Epithelial cell of proximal tubule (primary cell): ENCODE measurements around the gene OGG1. TPM values are rescaled to one million over a fixed set of nuclear protein-coding genes. Genes with fewer than 3 reads are reported as not detected.
A peak's percentile ranks its signal among the peaks of the same experiment; 100 is the strongest.

Experiments used
- DNase-seq: peaks from one replicate; pipeline ENCODE4 v3.0.0-alpha.2; 2011; ENCODE audit warnings: low read depth
- H3K4me3 ChIP-seq: 2 replicates; pipeline ENCODE4 v1.5.1; 2011; ENCODE audit warnings: low read depth, mild to moderate bottlenecking, low read length
- total RNA-seq: library from RNA; depleted of rRNA; stranded (reverse); fragments of >200 nt; gene quantifications from 2 replicates; pipeline ENCODE4 v1.2.3, GENCODE V29; 2015
- TF ChIP-seq, protein P1 (sequence below): conservative IDR thresholded peaks from 2 replicates; pipeline ENCODE4 v1.5.1; 2012; ENCODE audit warnings: low read depth, mild to moderate bottlenecking, low read length

OGG1 gene
- total RNA-seq, 1 donor from 2014 or later = 22.0 TPM

DNA sequence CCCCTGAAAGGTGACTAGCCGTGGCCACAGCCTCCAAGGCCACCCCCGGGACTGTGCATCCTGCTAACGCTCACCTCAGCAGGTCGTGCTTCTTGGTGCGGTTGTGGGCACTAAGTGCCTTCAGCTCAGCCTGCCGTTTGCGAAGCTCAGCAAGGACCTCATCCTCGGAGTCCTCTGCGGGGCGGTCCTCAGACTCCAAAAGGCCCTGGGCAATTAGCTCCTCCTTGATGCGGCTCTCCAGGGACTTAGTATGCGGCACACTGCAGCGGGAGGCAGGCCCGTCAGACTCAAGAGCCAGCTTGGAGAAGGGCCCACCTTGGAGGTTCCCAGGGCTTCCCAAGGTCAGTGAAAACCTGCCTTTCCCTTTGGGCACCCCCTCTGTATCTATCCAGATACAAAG lies 34.2 kb downstream of the OGG1 start:
- no peak overlapping the region for H3K4me3 ChIP-seq
- TF ChIP-seq, protein P1, sequence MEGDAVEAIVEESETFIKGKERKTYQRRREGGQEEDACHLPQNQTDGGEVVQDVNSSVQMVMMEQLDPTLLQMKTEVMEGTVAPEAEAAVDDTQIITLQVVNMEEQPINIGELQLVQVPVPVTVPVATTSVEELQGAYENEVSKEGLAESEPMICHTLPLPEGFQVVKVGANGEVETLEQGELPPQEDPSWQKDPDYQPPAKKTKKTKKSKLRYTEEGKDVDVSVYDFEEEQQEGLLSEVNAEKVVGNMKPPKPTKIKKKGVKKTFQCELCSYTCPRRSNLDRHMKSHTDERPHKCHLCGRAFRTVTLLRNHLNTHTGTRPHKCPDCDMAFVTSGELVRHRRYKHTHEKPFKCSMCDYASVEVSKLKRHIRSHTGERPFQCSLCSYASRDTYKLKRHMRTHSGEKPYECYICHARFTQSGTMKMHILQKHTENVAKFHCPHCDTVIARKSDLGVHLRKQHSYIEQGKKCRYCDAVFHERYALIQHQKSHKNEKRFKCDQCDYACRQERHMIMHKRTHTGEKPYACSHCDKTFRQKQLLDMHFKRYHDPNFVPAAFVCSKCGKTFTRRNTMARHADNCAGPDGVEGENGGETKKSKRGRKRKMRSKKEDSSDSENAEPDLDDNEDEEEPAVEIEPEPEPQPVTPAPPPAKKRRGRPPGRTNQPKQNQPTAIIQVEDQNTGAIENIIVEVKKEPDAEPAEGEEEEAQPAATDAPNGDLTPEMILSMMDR = no peak
- no peak for DNase-seq

DNA sequence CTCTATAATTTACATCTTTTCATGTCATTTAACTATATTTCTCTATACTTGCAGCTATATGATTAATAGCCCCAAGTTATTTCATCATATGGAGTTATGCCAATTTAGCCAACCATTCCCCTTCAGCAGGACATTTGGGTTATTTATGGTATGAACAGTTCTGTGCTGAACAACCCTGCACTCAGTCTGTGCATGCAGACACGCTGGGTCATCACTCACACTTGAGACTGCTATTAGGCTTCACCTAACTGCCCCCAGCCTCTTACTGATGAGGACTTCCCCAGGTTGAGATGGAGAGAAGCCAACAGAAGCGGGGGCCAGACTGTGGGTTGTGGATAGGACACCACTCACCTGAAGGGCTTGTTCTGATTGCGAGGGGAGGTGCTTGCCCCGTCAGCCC lies 35.2 kb downstream of the OGG1 start:
- TF ChIP-seq, protein P1 = no peak
- DNase-seq = no peak
- H3K4me3 ChIP-seq = no peak overlapping the region

DNA sequence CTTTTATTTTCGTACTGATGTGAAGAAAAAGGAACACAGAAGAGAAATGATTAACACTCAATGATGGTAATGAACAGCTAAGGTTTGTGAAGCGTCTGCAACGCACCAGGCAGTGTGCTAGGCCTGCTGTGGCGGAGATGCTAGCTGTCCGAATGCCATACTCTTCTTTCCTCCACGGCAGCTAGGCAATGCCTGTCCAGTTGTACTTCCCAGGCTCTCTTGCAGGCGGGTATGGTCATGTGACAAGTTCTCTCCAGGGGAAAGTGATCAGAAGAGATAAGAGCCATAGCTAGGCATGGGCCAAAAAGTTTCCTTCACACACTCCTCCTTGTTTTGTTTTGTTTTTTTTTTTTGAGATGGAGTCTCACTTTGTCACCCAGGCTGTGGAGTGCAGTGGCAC lies 35.9 kb downstream of the OGG1 start:
- DNase-seq = no peak
- TF ChIP-seq, protein P1 = no peak
- H3K4me3 ChIP-seq = no peak overlapping the region

DNA sequence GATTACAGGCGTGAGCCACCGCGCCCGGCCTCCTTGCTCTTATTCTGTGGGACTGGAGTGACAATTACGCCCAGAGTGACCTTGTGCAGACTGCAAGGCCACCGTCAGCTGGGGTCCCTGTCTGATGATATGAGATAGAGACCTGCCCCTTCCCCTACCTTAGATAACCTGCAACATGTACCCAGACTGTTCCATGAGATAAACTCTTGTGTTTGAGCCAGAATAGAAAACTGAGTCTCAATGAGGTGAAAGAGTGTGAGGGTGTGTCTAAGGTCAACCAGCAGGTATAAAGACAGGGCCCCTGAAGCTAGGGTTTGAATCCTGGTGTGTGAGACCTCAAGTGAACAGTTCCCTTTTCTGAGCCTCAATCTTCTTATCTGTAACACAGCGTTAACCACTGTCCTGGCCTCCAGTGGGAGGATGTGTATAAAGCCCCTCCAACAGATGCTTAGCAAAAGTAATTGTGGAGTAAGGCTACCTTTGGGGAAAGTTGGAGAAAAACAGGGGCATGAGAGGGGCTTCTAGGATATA lies 36.5 kb downstream of the OGG1 start:
- no peak for DNase-seq
- no peak overlapping the region for H3K4me3 ChIP-seq
- TF ChIP-seq, protein P1 = no peak

DNA sequence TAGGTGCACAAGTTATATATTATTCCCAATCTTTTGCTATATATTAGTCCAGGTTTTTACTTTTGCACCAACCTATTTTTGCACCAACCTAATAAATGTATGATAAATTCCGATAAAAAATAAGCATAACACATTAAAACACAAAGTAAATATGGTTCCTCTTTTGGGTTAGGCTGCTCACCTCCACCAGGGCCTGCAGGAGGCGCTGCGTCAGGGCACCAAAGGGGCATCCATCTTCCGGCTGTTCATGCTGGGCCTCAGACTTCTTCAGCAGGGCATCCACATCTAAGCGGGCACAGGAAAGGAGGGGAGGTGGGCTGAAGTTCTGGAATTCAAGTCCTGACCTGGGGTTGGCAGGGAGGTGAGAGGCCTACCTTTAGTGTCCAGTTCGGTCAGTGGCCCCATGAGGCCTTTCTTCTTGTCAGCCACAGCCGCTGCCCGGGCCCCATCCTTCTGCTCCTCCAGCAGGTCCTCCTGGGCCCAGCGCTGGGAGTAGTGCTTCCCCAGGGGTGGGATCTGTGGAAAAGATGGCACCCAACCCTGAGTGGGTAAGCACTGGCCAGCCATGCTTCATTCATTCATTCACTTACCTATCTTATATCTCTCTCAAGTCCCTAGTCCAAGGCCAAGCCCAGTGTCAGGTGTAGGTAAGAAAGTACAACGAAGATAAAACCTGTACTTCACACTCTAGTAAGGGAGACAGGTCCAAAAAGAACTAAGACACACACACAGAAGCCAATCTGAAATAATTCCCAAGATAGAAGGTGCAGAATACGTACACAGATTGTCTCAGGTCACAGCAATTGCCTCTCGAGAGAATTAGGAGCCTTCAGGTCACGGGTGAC lies 37.3 kb downstream of the OGG1 start:
- H3K4me3 ChIP-seq = no peak overlapping the region
- TF ChIP-seq, protein P1 = peak; percentile 59
- DNase-seq = no peak

DNA sequence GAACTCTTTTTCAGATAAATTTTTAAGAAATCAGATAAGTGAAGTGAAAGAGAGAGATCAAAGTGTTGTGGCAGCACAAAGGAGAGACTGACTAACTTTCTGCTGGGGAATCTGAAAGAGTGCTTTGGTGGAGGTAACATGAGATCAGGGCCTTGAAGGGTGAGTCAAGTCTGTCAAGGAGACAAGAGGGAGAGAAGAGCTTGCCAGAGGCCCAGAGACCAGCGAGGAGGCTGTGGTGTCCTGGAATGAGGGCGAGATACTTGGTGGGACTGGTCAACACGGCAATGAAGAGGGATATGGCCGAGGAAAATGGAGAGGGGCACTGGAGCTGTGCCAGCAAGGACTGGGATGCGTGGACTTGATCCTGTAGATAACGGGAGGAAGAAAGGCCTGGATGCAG lies 38.0 kb downstream of the OGG1 start:
- DNase-seq = no peak
- TF ChIP-seq, protein P1 = no peak
- no peak overlapping the region for H3K4me3 ChIP-seq

DNA sequence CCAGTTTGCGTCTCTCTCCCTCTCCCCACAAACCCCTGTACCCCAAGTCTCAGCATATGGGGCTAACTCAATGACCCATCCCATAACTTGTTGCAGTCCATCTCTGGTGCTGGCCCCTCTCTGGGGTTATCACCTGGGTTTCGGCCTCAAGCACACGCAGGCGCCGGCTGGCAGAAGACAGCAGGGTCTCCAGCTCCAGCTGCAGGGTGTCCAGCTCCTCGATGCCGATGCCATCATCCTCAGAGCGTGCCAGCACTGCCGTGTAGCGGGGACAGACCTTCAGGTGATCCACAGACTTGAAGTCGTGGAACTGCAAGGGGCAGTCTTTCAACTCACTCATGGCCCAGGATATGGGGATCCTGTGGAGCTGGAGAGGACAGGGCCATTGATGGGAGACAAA lies 41.4 kb downstream of the OGG1 start:
- TF ChIP-seq, protein P1 = no peak
- no peak for DNase-seq
- peak overlapping the region; percentile 91 for H3K4me3 ChIP-seq
